ENCODE results near the gene TMEM178A.

TMEM178A gene

GRCh38 chr2:39659765-39660611, 5.7 kb upstream of the TMEM178A start:
- Mint-ChIP-seq H3K27ac (no peak overlapping the region), H3K4me1 (ENCODE audit: low read depth) (no peaks in the 10 kb centered on the region), H3K36me3 (ENCODE audit: low read depth) (no peaks in the 10 kb centered on the region), H3K9me3 (no peaks in the 10 kb centered on the region), H3K27me3 (ENCODE audit: low read depth) (peaks cover 36% of the 10 kb centered on the region), H3K4me3 (no peak overlapping the region)

- H3K4me3 Mint-ChIP-seq = no peak overlapping the region
- no peaks in the 10 kb centered on the region for H3K4me1 Mint-ChIP-seq (ENCODE audit: low read depth)
- H3K27ac Mint-ChIP-seq = no peak overlapping the region
- H3K27me3 Mint-ChIP-seq (ENCODE audit: low read depth) = peaks cover 40% of the 10 kb centered on the region
- H3K9me3 Mint-ChIP-seq = no peaks in the 10 kb centered on the region
- H3K36me3 Mint-ChIP-seq (ENCODE audit: low read depth) = no peaks in the 10 kb centered on the region
Observed at GRCh38 chr2:39660612-39661236, 5.0 kb upstream of the TMEM178A start.

DNA sequence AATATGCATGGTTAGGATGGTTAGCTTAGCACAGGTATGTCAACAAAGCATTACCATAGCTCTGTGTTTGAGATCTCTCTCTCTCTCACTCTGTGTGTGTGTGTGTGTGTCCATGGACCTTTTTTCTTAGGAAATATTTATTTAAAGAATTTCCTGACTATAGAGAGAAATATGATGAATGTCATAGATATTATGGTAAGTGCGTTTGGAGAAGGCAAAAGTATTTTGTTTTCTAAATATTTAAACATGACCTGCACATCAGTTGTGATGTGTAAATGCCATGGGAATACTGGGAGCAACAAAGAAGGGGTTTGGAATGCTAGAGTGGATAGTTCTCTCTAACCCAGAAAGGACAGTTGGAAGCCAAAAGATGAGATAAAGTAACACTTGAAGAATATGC, 3.9 kb upstream of the TMEM178A start:
- Mint-ChIP-seq H3K27ac (no peak overlapping the region), H3K36me3 (ENCODE audit: low read depth) (no peaks in the 10 kb centered on the region), H3K4me3 (no peak overlapping the region), H3K9me3 (no peaks in the 10 kb centered on the region), H3K4me1 (ENCODE audit: low read depth) (peaks cover 4% of the 10 kb centered on the region), H3K27me3 (ENCODE audit: low read depth) (peaks cover 46% of the 10 kb centered on the region)

DNA sequence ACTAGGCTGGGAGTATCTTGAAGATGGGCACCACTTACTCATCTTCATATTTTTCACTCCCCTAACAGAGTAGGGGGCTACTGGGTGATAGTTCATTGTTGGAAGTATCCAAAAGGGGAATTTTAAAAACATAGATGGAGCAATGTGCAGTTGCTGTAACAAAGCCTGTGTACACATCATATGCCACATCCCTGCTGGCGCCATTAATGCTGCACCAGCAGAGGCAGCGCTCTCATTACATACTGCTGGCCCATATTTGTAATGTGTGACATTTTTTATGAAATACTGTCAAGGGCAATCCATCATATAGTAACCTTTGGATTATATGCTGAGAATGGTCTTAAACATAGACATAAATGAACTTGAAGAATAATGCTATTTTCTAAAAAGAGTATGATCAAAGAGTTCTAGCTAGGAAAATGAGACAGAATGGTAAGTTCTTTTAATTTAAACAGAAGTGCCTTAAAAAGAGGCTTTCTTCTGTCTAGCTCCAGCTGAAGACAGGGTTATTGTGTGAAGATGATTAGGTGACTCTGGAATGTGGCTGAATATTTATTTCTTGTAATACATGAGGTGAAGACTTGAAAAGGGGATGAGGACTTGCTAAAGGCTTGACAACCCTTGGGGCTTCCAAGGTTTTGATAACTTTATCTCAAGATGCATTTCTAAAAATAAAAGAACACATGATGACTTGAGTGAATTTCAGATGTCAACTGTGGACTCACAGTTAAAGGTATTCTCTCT, 2.4 kb upstream of the TMEM178A start:
- no peaks in the 10 kb centered on the region for H3K36me3 Mint-ChIP-seq (ENCODE audit: low read depth)
- peaks cover 6% of the 10 kb centered on the region for H3K4me1 Mint-ChIP-seq (ENCODE audit: low read depth)
- no peaks in the 10 kb centered on the region for H3K9me3 Mint-ChIP-seq
- no peak overlapping the region for H3K27ac Mint-ChIP-seq
- H3K27me3 Mint-ChIP-seq (ENCODE audit: low read depth) = peaks cover 62% of the 10 kb centered on the region
- no peak overlapping the region for H3K4me3 Mint-ChIP-seq

DNA sequence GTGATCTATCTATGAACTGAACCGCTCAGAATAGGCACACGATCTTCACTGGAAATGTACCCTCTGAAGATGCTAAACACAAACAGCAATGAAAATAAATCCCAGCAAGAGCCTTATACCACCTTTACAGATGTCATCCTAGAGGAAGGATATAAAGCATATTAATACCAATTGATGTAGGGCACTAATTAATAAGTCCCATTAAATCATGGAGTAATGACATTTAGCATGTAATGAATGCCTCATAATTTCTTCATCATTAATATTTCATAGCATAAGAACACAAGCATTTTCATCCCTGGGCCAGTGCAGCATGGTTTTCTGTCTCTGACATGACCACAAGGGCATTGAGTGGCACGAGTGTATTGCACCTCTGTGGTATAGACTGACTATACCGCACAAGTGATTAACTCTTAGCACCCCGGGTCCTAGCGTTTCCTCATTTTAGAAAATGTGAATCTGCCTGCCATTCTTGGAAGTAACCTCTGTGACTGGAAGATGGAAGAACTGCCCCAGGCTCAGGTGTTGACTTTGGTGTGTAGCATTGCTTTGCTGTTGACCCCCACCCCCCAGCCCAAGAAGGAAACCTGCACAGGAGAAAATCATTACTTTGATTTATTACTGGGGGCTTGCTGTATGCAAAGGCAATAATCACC, 1.4 kb upstream of the TMEM178A start:
- no peaks in the 10 kb centered on the region for H3K36me3 Mint-ChIP-seq (ENCODE audit: low read depth)
- peaks cover 6% of the 10 kb centered on the region for H3K4me1 Mint-ChIP-seq (ENCODE audit: low read depth)
- peaks cover 71% of the 10 kb centered on the region for H3K27me3 Mint-ChIP-seq (ENCODE audit: low read depth)
- no peak overlapping the region for H3K27ac Mint-ChIP-seq
- H3K9me3 Mint-ChIP-seq = no peaks in the 10 kb centered on the region
- H3K4me3 Mint-ChIP-seq = no peak overlapping the region

DNA sequence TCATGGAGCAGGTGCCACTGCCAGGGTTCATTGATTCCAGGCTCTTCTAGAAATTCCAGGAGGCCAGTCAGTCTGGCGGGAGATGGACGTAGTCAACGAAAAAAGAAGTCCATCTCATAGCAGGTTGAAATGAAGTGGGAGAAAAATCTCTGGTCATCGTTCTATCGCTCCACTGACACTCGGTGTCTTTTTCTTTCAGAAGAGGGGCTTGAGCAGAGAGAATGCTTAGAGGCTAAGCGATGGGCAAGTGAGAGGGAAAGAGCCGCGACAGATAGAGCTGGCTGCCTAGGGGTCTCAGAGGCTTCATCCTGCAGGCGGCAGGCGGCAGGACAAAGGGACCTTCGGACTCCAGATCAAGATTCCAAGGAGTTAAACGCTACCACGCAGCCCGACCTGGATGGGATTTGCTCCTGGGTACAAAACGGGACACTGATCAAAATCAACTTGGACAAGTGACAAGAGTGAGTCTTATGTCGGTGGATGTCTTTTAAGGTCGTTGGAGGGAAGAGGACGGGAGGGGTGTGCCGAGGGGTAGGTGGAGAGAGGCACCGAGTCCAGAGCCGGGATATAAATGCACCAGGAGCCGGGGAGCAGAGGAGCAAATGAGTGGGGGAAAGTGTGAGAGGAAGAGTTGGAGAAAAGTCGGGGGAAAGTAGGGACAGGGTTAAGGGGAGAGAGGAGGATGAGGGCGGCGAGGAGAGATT, 677 bp upstream of the TMEM178A start:
- Mint-ChIP-seq H3K36me3 (ENCODE audit: low read depth) (no peaks in the 10 kb centered on the region), H3K4me1 (ENCODE audit: low read depth) (peaks cover 6% of the 10 kb centered on the region), H3K27ac (no peak overlapping the region), H3K4me3 (peak overlapping the region; percentile 61), H3K27me3 (ENCODE audit: low read depth) (peaks cover 74% of the 10 kb centered on the region), H3K9me3 (no peaks in the 10 kb centered on the region)

- Mint-ChIP-seq H3K4me1 (ENCODE audit: low read depth) (peaks cover 6% of the 10 kb centered on the region), H3K27ac (no peak overlapping the region), H3K4me3 (peak overlapping the region; percentile 76), H3K27me3 (ENCODE audit: low read depth) (peaks cover 79% of the 10 kb centered on the region), H3K9me3 (no peaks in the 10 kb centered on the region), H3K36me3 (ENCODE audit: low read depth) (no peaks in the 10 kb centered on the region)
Observed at GRCh38 chr2:39666491-39667101, 879 bp downstream of the TMEM178A start.

GRCh38 chr2:39667104-39667885, 1.6 kb downstream of the TMEM178A start:
- H3K4me1 Mint-ChIP-seq (ENCODE audit: low read depth) = peaks cover 6% of the 10 kb centered on the region
- peaks cover 80% of the 10 kb centered on the region for H3K27me3 Mint-ChIP-seq (ENCODE audit: low read depth)
- H3K9me3 Mint-ChIP-seq = no peaks in the 10 kb centered on the region
- no peak overlapping the region for H3K27ac Mint-ChIP-seq
- no peaks in the 10 kb centered on the region for H3K36me3 Mint-ChIP-seq (ENCODE audit: low read depth)
- H3K4me3 Mint-ChIP-seq = peak overlapping the region; percentile 51

DNA sequence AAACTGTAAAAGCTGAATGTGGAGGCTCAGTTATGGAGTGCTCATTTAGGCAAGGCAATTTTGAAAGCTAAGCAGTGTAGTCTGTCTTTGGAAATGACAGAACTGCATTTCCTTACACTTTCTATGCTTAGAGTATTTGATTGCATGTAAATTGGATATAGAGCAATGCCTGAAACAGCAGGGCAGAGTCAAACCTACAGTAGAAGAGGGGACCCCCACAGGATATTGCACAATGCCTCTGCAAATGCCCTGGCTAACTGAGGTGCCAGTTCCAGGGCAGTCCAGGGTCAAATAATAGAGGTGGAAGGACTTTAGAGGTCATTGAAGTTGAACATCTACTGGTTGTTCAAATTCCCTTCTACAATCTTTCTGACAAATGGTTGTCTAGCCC, 2.2 kb downstream of the TMEM178A start:
- Mint-ChIP-seq H3K4me3 (no peak overlapping the region), H3K36me3 (ENCODE audit: low read depth) (no peaks in the 10 kb centered on the region), H3K27ac (no peak overlapping the region)

DNA sequence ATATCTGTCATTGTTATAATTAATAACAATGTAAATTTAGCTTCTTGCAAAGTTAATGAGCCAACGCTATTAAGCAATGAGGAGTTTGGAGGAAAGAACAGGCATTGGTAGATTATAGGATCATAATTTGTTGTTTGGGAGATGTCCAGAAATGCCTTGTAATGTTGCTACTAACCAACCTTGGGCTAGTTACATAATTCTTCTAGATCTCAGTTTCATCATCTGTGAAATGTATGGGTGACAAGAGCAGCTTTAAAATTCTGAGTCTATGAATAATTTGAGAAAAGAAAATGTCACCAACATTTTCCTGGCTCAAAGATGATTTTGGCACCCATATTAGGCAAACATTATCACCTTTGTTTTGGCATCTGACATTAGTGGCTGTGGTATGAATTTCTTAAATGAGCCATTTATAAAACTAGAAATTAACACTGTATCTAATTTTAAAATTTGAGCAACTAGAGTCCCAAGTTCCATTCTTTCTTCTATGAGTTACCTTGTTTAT, 2.9 kb downstream of the TMEM178A start:
- Mint-ChIP-seq H3K27ac (no peak overlapping the region), H3K27me3 (ENCODE audit: low read depth) (peaks cover 73% of the 10 kb centered on the region), H3K4me1 (ENCODE audit: low read depth) (peaks cover 6% of the 10 kb centered on the region), H3K9me3 (no peaks in the 10 kb centered on the region), H3K36me3 (ENCODE audit: low read depth) (no peaks in the 10 kb centered on the region), H3K4me3 (no peak overlapping the region)

More for the DNA sequence above, 2.2 kb downstream of the TMEM178A start:
- peaks cover 6% of the 10 kb centered on the region for H3K4me1 Mint-ChIP-seq (ENCODE audit: low read depth)
- no peaks in the 10 kb centered on the region for H3K9me3 Mint-ChIP-seq
- peaks cover 74% of the 10 kb centered on the region for H3K27me3 Mint-ChIP-seq (ENCODE audit: low read depth)

DNA sequence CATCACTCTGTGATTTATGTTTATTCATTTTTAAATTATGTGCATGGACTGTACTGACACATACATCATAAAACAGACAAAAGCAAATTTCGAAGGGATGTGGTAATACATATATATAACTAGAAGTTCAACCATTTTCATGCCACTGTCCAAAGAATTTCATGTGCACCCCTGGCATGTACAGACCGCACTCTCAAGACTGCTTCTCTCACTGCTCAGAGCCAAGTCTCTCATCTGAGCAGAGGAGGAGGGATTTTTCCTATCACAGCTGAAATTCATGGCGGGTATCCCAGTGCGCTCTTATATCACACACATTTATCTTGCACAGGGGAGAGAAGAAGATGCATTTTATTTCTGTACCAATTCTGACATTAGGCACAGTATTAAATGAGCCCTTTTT, 5.9 kb downstream of the TMEM178A start:
- Mint-ChIP-seq H3K4me3 (no peak overlapping the region), H3K36me3 (ENCODE audit: low read depth) (no peaks in the 10 kb centered on the region), H3K9me3 (no peaks in the 10 kb centered on the region), H3K27me3 (ENCODE audit: low read depth) (peaks cover 57% of the 10 kb centered on the region), H3K27ac (no peak overlapping the region), H3K4me1 (ENCODE audit: low read depth) (peaks cover 4% of the 10 kb centered on the region)

GRCh38 chr2:39673018-39673417, 7.3 kb downstream of the TMEM178A start:
- H3K4me1 Mint-ChIP-seq (ENCODE audit: low read depth) = no peaks in the 10 kb centered on the region
- H3K9me3 Mint-ChIP-seq = no peaks in the 10 kb centered on the region
- H3K27ac Mint-ChIP-seq = no peak overlapping the region
- peaks cover 49% of the 10 kb centered on the region for H3K27me3 Mint-ChIP-seq (ENCODE audit: low read depth)
- no peak overlapping the region for H3K4me3 Mint-ChIP-seq
- H3K36me3 Mint-ChIP-seq (ENCODE audit: low read depth) = no peaks in the 10 kb centered on the region

GRCh38 chr2:39676342-39676741, 10.6 kb downstream of the TMEM178A start:
- peaks cover 41% of the 10 kb centered on the region for H3K27me3 Mint-ChIP-seq (ENCODE audit: low read depth)

More at GRCh38 chr2:39676342-39676741, 10.6 kb downstream of the TMEM178A start:
- H3K9me3 Mint-ChIP-seq = no peaks in the 10 kb centered on the region
- H3K4me1 Mint-ChIP-seq (ENCODE audit: low read depth) = no peaks in the 10 kb centered on the region
- no peaks in the 10 kb centered on the region for H3K36me3 Mint-ChIP-seq (ENCODE audit: low read depth)
- H3K27ac Mint-ChIP-seq = no peak overlapping the region
- H3K4me3 Mint-ChIP-seq = no peak overlapping the region

All from T-helper 1 cell treated with Interleukin-12 subunit alpha and Interleukin-12 subunit beta and Interleukin-4 antibody, amounts not matched to agents 30 μg/mL and 1 μg/mL, for 36 hours (primary cell).